Lower leg skin (tissue), 3 donors: ENCODE measurements around the gene CCNDBP1.

Source experiments
- CTCF ChIP-seq, 3 donors: fragments of 450-650 bp; IDR thresholded peaks; one replicate each; pipeline ENCODE4 v1.5.1; 2016; ENCODE audit warnings: antibody characterized with exemption in 3 of 3, mild to moderate bottlenecking in 3 of 3, moderate library complexity in 2 of 3
- POLR2A ChIP-seq, 2 donors: fragments of 450-650 bp; IDR thresholded peaks; one replicate each; pipeline ENCODE4 v1.6.1; 2016 to 2017; ENCODE audit warnings: antibody characterized with exemption in 2 of 2, mild to moderate bottlenecking in 1 of 2, moderate library complexity in 1 of 2

- no peak for TF ChIP-seq POLR2A (IDR thresholded peaks at IDR 0.05)
- TF ChIP-seq CTCF (IDR thresholded peaks at IDR 0.05), result no peak
Observed at GRCh38 chr15:43186003-43186353, 775 bp downstream of the CCNDBP1 start.
